Activated CD8-positive, alpha-beta memory T cell treated with anti-CD3 and anti-CD28 coated beads, Interleukin-2, amount 50 U/mL, for 48 hours (primary cell): ENCODE measurements around the gene JPH3.

Source experiments
- DNase-seq: peaks from one replicate; pipeline ENCODE4 v3.0.0-alpha.2; 2020

Gene JPH3

DNA sequence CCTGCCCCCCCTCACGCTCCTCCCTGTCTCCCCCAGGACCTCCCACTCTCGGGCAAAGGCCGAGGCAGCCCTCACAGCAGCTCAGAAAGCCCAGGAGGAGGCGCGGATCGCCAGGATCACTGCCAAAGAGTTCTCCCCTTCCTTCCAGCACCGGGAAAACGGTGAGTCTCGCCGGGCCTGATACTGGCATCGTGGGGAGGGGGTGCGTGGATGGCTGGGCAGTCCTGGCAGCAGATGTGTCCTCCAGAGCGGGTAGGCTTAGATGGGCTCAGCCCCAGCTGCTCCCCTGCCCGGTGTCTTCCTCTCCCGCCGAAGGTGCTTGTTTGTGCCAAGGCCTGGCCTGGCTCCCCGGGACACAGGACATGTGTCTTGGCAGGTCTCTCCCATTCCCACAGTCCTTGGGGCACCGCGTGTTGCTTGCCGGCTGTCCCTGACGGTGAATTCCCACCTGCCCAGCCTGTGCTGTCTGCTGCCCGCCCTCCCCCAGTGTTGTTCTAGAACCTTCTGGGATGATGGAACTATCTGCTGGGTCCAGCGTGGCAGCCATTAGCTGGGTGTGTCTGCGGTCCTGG lies 81.9 kb downstream of the JPH3 start:
- DNase-seq, result no peak

DNA sequence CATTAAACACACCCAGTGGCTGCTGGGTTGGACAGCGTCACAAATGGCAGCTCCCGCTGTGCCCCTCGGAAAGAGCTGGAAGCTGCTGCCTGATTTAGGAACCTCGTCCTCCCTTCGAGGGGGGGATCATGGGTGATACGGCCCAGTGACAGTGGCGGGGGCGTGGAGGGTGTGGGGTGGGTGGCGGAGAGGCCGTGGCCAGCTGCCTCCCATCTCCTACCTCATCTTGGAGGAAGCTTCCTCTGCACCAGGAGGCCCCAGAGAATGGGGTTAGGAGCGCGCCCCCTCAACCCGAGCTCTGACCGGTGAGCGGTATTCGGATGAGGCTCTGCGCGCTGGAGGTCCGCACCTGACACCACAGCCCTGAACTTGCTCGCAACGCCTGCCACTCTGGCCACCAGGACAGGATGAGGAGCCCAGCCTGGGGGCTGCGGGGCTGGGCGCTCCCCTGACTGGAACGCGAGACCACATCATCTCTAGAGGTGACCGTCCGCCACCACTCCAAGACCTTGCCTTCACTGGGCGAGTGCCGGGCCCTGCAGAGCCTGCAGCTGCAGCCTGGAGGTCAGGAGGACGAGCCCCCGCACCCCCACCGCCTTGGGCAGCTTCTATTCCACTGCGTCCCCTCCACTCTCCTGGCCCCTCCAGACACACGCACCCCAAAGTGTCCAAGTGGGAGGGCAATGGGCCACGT lies 82.5 kb downstream of the JPH3 start:
- no peak for DNase-seq

DNA sequence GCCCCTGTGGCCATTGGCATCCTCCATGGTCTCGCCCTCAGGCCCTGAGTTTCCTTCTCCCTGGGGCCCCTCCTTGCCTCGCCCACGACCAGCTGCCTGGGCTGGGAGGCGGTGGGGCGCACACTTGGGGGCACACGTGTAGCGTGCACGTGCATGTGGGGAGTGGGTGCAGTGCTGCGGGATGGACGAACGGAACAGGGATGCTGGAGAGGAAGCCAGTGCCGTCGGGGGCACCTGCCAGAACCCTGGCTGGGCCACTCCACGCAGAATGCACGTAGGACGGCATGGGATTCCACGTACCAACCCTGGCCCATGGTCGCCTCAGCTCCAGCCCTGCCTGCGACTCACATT lies 83.1 kb downstream of the JPH3 start:
- DNase-seq, result no peak

DNA sequence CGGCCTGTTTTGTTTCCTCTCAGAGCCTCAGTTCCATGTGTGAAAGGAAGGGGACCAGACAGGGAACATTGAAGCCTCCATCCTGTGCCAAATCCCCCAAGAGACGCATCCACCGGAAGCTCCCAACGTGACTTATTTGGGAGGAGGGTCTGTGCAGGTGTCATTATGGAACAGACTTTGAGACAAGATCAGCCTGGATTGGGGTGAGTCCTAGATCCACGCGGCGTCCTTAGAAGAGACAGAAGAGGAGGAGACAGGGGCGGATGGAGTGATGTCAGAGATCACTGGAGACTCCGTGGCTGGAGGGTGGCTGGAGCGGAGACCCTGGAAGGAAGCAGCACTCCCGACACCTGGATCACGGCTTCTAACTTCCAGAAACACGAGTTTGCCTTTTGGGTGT lies 83.5 kb downstream of the JPH3 start:
- no peak for DNase-seq

DNA sequence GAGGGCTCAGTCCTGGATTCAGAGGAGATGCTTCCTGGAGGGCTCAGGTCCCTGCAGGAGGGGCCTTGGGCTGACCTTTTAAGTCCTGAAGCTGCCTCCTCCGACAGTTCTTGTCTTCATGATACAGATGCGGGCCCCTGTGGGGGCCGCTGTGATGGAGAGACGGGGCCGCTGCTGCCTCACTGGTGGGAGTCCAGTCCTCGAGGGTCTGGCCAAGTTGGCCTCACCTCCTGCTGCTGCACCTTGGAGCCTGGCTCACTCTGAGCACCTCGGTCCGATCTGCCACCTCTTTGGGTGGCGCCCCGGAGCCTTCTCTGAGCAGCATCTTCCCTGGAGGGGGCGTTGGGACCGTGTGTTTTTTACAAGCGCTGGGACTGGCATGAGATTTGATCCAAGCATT lies 84.4 kb downstream of the JPH3 start:
- no peak for DNase-seq

DNA sequence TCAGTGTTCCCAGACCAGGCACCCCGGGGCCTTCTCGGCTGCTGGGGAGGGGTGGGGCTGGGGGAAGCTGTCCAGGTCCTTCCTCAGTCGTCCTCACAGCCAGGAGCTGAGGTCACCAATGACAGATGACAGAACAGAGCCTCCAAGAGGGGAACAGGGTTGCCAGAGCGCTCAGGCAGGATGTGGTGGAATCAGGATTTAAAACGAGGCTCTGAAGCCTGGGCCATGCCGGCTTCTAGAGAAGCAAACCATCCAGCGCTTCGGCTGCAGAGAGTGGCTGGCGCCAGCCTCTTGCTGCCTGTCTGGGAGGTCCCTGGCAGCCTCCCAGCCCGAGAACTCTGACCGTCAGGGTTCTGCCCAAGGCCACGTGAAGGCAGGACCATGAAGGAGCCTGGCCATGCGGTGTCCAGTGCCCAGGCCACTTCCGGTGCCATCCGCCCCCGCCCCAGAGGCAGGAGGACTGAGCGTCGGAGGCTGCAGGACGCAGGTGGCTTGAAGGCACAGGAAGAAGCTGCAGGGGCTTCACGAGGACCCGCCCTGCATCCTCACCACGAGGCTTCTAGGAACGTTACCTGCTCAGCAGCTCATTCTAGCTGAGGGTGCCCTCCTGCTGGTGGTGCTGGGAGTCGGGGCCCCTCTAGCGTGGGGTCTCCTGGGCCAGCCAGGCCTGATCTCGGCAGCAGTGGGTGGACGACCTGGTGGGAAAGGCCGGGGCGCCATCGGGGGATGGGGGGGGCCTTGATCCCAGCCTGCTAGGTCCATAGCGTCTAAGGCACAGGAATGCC lies 85.0 kb downstream of the JPH3 start:
- DNase-seq, result no peak

DNA sequence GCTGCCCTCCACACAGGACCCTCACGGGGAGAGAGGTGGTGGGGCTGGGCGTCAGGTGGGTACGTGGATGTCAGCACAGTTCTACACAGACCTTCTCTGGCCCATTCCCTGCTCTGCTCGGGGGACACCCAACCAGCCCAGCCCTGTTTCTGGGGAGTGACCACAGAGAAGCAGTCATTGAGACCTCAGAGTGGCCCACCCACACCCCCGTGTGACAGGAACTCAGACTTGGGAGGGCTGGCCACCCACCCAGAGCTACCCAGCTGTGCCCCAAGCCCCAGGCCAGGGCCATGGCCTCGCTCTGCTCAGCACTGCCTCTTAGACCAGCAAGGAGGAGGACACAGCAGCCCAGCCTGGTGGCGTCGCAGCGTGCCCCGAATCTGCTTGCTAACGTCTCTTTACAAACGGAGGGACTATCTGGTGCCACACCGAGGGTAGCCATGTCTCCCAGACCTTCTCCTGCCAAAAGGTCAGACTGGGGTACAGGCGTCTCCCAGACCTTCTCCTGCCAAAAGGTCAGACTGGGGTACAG lies 85.8 kb downstream of the JPH3 start:
- no peak for DNase-seq

DNA sequence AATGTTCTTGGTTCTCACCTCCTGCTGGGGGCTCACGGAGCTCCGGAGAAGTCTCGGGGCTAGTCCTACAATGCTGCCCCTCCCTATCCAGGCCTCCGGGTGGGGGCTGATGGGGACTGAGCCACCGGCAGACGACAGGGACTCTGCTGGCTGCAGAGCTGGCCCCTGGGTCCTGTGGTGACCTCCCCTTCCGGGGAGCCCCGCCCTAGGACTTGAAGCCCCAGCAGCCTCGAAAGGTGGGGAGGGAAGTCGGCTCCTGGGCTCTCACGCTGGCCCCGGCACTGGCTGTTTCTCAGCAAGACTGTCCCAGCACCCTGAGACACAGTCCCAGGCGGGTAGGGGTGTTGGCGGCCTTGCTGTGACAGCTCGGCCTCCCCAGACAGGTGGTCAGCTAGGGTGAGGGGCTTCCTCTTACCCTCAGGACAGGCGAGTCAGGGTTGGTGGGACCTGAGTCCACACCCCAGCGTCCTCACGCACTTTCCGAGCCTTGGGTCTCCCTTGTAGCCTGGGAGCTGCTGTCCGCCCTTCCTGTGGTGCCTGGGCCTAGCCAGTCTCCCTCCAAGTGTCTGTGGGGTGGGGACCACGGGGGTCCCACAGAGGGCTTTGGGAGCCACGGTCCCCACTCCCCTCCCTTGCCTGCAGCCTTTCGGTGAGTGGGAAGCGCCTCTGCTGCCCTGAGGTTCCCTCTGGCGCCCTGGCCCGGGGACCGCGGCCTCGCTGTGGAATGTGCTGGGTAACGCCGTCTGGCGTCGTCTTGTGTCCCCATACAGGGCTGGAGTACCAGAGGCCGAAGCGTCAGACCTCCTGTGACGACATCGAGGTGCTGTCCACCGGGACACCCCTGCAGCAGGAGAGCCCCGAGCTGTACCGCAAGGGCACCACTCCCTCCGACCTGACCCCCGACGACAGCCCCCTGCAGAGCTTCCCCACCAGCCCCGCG lies 86.8 kb downstream of the JPH3 start:
- no peak for DNase-seq

DNA sequence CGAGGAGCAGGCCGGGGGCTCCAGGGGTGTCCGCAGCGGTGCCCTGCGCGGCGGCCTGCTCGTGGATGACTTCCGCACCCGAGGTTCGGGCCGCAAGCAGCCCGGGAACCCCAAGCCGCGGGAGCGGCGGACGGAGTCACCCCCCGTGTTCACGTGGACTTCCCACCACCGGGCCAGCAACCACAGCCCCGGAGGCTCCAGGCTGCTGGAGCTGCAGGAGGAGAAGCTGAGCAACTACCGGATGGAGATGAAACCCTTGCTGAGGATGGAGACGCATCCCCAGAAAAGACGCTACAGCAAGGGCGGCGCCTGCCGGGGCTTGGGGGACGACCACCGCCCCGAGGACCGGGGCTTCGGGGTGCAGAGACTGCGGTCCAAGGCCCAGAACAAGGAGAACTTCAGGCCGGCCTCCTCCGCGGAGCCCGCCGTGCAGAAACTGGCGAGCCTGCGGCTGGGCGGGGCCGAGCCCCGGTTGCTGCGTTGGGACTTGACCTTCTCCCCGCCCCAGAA lies 87.7 kb downstream of the JPH3 start:
- no peak for DNase-seq

DNA sequence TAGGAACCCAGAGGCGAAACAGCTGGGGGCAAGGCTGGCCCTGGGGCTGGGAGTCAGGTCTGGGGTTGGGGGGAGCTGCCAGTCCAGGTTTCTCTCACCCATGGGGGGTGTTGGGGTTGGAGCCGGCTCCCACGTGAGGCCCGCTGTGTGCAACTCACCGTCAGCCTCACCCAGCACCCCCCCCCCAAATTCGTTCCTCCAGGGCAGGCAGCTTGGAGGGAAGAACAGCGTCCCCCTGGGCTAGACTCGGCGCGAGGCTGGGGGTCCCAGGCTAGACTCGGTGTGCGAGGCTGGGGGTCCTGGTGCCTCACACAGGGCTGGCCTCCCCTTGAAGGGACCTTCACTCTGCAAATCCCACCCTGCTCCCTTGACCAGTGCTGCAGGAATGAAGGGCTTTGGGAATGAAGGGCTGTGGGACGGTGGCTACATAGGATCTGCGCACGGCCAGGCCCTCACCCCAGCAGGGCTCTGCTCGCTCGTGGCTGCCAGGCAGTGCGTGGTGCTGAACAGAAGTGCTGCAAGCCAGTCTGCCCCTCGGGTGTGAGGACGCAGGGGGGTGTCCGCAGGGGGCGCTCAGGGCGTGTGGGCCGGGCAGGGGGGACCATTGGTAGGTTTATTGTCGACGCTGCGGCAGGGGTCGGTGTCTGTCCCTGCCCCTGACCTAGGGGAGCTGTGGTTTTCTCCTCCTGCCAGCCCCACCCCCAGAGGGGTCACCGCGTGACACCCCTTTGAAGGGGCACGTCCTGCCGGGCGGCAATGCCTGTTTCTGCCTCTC lies 88.8 kb downstream of the JPH3 start:
- no peak for DNase-seq

DNA sequence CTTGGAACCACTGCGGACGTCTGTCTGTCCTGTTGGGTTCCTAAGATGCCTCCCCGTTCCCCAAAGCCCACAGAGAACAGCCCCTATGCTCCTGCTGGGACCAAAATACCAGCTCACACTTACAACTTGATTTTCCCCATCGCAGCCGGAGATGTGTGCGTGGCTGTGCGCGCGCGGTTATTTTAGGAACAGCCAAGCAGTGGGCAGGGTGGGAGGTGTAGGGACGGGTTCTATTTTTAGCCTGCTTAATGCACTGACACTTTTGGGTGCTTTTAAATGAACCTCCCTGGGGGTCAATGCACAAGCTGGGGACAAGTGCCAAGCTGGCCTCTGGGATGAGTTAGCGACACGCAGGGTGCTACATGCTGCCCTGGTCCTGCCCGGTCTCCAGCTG lies 89.4 kb downstream of the JPH3 start:
- no peak for DNase-seq

DNA sequence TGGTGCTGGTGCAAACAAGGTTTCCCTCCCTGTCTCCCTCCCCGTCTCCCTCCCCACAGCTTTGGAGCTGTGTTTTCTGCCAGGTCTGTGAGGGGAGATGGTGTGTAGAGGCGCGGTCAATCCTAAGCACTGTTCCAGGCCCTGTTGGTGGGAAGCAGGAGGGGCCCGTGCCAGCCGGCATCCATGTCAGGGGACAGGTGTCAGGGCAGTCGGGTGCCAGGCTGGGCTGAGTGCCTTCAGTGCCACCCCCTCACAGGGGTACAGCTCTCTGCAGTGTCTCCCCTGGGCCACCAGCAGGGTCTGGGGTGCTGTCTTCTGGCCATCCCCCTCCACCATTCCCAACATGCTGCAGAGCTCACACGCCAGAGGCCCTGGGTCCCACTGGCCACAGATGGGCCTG lies 89.9 kb downstream of the JPH3 start:
- no peak for DNase-seq

DNA sequence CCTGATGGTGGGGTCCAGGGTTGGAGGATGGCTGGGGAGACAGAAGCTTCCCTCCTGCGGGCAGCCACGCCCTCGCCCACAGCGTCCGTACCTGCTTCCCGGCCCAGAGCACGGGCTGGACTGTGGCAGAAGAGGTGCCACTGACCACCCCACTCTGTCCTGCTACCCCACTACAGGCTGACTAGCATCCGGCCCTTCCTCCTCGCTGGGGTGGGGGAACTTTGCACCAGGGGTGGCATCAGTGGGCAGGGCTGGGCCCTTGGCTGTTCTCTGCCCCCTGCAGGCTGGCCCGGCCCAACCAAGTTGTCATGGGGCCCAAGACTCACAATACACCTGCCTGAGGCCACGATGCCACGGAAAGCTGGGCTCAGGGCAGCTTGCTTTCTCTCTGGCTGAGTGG lies 90.4 kb downstream of the JPH3 start:
- no peak for DNase-seq

DNA sequence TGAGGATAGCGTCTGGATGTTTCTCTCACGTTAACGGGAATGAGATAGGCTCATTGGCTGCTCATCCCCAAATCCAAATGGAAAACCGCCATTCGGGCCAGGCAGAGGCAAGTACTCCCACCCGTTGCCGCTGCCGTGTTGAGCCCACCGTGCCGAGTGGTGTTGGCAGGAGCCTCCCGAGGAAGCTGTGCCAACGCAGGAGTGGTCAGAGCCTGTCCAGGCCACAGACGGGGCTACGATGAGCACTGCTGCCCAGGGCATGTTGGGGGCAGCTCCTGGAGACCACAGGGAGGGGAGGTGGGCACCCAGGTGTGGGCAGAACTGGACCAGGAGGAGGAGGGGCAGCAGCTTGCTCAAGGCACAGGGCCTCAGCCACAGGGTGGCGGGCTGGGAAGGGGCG lies 91.5 kb downstream of the JPH3 start:
- DNase-seq, result no peak

DNA sequence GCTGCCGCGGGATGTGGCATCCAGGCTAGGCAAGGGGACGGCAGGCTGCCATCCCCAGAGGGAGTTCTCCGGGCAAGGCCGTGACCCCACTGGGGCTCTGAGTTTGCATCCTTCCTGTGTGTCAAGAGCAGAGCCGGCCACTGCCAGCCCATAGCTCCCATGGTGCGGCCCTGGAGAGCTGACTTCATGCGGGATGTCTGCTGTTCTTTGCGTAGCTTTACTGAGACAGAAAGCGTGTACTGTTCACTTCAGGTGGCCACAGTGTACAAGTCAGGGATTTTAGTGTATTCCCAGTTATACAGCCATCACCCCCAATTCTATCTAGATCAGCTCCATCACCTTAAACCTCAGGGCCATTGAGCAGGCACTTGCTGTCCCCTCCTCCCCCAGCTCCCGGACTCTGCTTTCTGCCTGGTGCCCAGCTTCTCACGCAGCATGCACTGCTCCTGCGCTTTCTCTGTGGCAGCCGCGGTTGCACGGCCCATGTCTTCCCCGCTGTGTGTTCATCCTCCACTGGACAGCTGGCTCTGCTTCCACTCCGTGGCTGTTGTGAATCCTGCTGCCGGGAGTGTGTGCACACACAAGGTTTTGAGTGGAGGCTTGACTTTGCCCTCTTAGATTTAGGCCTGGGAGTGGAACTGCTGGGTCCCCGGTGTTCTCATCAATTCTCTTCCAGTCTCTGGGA lies 92.3 kb downstream of the JPH3 start:
- no peak for DNase-seq

DNA sequence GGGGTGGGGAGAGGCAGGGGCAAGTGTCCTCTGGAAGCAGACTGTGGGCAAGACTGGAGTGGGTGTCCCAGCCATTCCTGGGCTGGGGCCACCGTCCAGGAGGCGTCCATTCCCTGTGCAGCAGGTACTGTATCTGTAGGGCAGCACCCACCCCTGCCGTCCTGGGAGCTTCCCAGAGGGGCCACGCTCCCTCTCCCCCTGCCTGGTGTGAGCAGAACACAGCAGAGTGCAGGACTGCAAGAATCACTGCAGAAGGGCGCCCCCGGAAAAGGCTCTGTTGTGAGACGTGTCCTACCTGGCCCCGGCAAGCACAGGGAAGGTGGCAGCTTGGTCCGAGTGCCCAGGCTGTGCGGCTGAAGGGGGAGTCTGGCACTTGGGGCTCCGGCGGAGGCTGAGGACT lies 93.2 kb downstream of the JPH3 start:
- no peak for DNase-seq

DNA sequence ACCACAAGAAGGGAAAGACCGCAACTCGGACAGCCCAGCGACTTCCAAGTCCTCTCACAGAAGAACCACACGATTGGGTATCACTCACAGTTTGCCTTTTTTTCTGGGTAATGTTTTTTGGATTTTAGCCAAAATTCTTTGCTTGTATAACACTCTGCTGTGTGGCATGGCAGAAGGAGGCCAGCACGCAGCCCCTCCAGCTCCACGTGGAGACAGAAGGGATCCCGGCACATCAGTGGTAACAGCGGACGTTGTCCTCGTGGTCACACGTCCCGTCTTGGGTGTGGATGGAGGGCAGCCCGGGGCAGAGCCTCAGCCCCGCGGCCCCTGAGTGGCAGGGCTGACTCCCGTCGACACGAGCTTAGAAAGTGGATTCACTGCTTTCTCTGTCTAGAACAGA lies 94.4 kb downstream of the JPH3 start:
- no peak for DNase-seq

DNA sequence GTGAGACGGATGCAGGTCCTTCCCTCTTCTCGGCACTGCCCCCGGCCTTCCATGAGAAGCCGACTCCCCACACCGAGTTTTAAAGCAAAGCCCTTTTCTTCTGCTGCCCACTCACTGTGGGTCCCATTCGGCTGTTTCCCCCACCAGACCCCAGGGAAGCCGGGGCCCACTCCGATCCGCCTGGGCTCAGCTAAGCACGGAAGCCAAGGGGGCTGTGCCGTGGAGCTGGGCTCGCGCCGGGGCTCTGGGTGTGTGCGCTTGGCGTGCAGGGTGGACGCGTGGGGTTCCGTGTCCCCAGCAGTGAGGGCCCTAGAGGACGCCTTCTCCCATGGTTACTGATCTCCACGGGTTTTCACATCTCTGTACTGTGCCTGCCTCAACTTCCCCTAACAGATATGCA lies 94.9 kb downstream of the JPH3 start:
- DNase-seq, result no peak

DNA sequence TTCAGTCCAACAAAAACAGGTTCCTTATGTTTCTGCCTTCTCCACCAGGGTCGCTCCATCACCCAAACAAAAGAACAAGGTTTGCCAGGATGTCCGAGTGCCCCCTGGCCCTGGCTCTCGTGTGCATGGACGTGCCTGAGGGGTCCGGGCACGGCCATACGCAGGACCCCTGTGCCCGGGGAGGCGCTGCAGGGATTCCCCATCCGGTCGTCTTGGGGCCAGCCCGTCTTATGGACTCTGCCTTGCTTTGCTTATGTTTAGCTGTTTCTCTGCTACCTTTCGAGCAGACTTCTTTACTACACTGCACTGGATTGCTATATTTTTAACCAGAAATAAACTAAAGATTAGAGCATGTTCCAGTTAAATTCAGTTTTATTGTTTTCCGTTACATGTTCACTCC lies 95.5 kb downstream of the JPH3 start:
- DNase-seq, result no peak

DNA sequence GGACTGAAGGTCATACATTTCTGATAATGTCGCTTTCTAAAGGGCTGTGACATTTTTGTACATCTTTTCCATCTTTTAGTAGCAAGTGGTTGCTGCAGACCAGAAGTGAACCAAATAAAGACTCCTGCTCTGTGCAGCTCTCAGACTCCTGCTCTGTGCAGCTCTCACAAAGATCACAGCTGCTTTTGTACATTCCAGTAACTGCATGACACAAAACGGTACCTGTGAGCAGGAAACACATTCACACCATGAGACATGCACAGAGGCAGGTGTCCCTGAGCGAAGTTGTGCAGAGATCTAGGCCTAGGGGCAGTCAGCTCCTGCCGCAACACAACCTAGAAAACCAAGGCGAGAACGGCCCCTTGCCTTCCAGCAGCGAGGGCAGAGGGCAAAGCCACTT lies 95.9 kb downstream of the JPH3 start:
- DNase-seq, result no peak

DNA sequence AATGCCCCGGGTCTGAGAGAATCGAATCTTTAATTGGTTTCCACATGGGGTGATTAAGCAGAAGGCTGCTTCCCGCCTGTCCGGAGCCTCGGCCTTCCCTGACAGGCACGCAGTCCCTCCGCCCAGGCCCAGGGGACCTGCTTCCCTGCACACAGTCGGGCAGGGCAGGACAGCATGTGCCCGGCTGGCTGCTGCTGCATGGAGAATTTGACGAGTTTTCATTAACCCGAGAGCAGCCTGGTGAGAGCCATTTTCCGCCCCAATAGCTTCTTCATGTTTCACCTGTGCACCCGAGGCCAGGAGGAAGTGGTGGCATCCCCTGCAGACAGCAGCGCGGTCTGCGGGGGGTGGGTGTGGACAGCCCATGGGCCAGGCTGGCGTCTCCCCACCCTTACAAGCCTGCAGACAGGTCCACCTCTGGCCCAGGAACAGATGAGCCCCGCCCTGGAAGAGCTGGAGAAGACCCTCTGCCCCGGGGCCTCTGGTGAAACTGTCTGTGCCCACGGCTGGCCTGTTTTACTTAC lies 96.4 kb downstream of the JPH3 start:
- DNase-seq, result no peak
